Mesodermal cell (in vitro differentiated cells): ENCODE data around the gene PRPF19.
A peak's percentile ranks its signal among the peaks of the same experiment; 100 is the strongest.

Source experiments
- H3K27ac ChIP-seq: 2 replicates; pipeline ENCODE4 v1.7.0; 2013; ENCODE audit warnings: mild to moderate bottlenecking, low read depth, low read length, moderate library complexity; ENCODE audit not compliant: severe bottlenecking
- H3K36me3 ChIP-seq: 2 replicates; pipeline ENCODE4 v1.7.1; 2013; ENCODE audit warnings: mild to moderate bottlenecking, low read length, moderate library complexity; ENCODE audit not compliant: control insufficient read depth, insufficient read depth
- H3K4me1 ChIP-seq: one replicate; pipeline ENCODE4 v1.7.1; 2013; ENCODE audit warnings: mild to moderate bottlenecking, low read length; ENCODE audit not compliant: insufficient read depth, control insufficient read depth, poor library complexity, severe bottlenecking
- H3K4me3 ChIP-seq: 2 replicates; pipeline ENCODE4 v1.7.0; 2013; ENCODE audit warnings: low read length, control low read depth, mild to moderate bottlenecking; ENCODE audit not compliant: insufficient read depth, poor library complexity, severe bottlenecking; ENCODE audit errors: extremely low read depth
- H3K9me3 ChIP-seq: 2 replicates; pipeline ENCODE4 v1.7.1; 2013; ENCODE audit warnings: mild to moderate bottlenecking, low read length, moderate library complexity; ENCODE audit not compliant: control insufficient read depth
- WGBS, 2 experiments: methylation state at CpG; one replicate each; pipeline ENCODE4 v1.1.5; 2013; ENCODE audit warnings: missing lambda C conversion rate in 2 of 2; ENCODE audit not compliant: insufficient coverage in 2 of 2; 5-methylcytosine and 5-hydroxymethylcytosine counted together

PRPF19 gene

GRCh38 chr11:60866911-60867870 lies 39.2 kb downstream of the PRPF19 start, which contains the start of gene ZP1:
TSS of gene ZP1 (plus strand) at chr11:60867542. CDS start at chr11:60867562, 20 bp downstream.
- Histone ChIP-seq H3K9me3 (no peaks in the 10 kb centered on the region), H3K4me3 (no peak within 1 kb of the TSS), H3K27ac (no peak within 1 kb of the TSS), H3K4me1 (no peaks in the 10 kb centered on the region), H3K36me3 (no peaks in the 10 kb centered on the region)
- WGBS, 2 experiments = 81 to 95% methylated on average over 7 to 13 of the region's 13 CpGs

GRCh38 chr11:60864856-60865513 lies 41.4 kb downstream of the PRPF19 start:
- WGBS, 2 experiments = 90 to 93% methylated on average over 7 of the region's 7 CpGs
- H3K27ac ChIP-seq = no peak overlapping the region
- H3K4me3 ChIP-seq = no peak overlapping the region
- H3K36me3 ChIP-seq = no peaks in the 10 kb centered on the region
- H3K4me1 ChIP-seq = no peaks in the 10 kb centered on the region
- no peaks in the 10 kb centered on the region for H3K9me3 ChIP-seq

DNA sequence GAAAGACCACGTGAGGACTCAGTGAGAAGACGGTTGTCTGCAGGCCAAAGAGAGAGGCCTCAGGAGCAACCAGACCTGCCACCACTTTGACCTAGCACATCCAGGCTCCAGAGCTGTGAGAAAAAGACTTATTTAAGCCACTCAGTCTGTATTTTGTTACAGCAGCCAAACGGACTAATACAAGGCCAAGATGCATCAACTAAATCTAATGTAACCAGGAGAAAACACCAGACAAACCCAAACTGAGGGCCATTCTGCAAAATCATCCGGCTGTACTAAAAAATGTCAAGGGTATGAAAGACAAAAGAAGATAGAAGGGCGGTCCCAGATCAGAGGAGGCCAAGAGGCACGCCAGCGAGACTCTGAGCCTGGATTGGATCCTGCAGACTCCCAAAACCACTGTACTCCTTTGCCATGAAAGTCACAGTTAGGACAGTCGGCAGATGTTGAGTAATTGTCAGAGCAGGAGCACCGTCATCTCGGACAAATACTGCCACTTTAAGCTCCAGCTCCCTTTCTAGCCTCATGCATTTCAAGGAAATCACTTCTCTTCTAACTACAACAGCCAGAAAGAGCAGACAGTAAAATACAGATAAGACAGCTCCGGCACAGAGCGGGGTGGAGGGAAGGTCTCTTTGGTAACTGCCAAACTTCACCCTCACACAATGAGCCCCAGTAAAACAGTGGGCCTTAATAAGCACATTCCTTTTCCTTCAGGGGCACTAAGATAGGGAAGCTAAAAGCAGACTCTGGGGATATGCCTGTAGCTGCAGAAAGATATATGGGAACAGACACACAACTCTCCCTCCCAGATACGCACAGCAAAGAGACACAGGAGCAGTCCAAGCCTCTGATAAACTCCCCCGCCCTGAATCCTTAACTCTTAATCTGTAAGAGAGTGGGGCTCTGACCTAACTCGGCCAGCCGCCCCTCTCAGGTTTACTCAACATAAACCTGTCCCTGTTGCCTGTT lies 42.5 kb downstream of the PRPF19 start:
- no peak overlapping the region for H3K4me3 ChIP-seq
- peaks cover 1% of the 10 kb centered on the region for H3K4me1 ChIP-seq
- peak overlapping the region; percentile 41 for H3K27ac ChIP-seq
- no peaks in the 10 kb centered on the region for H3K36me3 ChIP-seq
- no peaks in the 10 kb centered on the region for H3K9me3 ChIP-seq
- 88 to 94% methylated on average over 13 to 14 of the region's 16 CpGs for WGBS, 2 experiments

DNA sequence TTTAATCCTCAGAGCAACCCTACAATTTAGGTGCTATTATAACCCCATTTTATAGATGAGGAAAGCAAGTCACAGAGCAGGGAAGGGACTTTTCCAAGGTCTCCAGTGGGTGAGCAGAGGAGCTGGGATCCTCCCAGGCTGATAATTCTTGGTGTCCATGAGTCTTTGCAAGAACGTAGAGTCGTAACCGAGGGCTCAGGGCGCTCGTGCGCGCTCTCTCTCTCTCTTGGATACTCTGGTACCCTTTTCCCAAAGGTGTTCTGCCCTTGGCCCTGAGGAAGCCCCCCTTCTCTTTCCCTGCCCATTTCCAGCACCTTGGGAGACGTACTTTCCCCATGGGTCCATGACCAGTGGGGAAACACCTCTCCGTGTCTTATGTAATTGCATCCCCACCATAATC lies 44.2 kb downstream of the PRPF19 start:
- 95 to 96% methylated on average over 7 to 9 of the region's 9 CpGs for WGBS, 2 experiments
- Histone ChIP-seq H3K4me3 (no peak overlapping the region), H3K27ac (no peak overlapping the region), H3K36me3 (no peaks in the 10 kb centered on the region), H3K9me3 (no peaks in the 10 kb centered on the region), H3K4me1 (peaks cover 5% of the 10 kb centered on the region)

DNA sequence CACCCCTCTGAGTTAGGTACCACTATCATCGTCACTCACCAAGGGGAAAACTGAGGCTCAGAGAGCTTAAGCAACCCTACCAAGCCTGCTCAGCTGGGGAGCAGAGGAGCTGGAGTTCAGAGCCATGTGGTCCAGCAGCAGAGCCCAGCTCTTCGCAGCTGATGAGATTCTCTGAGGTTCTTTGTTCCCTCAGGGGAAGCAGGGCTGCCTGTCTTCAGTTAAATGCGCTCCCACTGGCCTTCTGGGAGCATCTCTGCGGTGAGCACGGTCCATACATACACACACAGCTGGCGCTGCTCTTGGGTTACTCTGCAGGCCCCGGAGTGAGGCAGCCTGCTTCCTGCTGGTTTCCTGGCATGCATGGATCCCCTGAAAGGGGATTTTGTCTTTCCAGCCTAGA lies 45.4 kb downstream of the PRPF19 start:
- Histone ChIP-seq H3K27ac (no peak overlapping the region), H3K4me3 (no peak overlapping the region), H3K4me1 (peaks cover 5% of the 10 kb centered on the region), H3K9me3 (no peaks in the 10 kb centered on the region), H3K36me3 (no peaks in the 10 kb centered on the region)
- 82 to 87% methylated on average over 6 to 7 of the region's 7 CpGs for WGBS, 2 experiments

DNA sequence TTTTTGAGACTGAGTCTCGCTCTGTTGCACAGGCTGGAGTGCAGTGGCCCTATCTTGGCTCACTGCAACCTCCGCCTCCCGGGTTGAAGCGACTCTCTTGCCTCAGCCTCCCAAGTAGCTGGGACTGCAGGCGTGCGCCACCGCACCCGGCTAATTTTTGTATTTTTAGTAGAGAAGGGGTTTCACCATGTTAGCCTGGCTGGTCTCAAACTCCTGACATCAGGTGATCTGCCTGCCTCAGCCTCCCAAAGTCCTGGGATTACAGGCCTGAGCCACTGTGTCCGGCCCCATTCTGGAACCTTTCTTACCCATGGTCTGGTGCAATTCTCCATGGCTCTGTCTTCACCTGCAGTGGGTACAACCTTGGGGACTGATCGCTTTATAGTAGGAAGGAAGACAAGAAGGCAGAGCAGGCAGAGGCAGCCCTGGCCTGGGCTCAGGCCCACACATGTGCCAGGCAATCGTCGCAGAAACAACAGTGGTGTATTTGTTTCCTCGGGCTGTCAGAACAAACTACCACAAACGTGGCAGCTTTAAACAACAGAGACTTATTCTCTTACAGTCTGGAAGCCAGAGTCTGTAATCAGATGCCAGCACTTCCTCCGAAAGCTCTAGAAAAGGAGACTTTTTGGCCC lies 46.7 kb downstream of the PRPF19 start:
- Histone ChIP-seq H3K9me3 (no peaks in the 10 kb centered on the region), H3K27ac (no peak overlapping the region), H3K4me1 (peaks cover 10% of the 10 kb centered on the region), H3K36me3 (no peaks in the 10 kb centered on the region), H3K4me3 (no peak overlapping the region)
- WGBS, 2 experiments = 92 to 94% methylated on average over 14 of the region's 15 CpGs

GRCh38 chr11:60858731-60859464 lies 47.5 kb downstream of the PRPF19 start:
- Histone ChIP-seq H3K27ac (no peak overlapping the region), H3K36me3 (no peaks in the 10 kb centered on the region), H3K4me1 (peaks cover 10% of the 10 kb centered on the region), H3K4me3 (no peak overlapping the region), H3K9me3 (no peaks in the 10 kb centered on the region)
- WGBS, 2 experiments = 83 to 97% methylated on average over 2 to 4 of the region's 4 CpGs

- Histone ChIP-seq H3K4me3 (no peak overlapping the region), H3K36me3 (no peaks in the 10 kb centered on the region), H3K9me3 (no peaks in the 10 kb centered on the region), H3K4me1 (peaks cover 10% of the 10 kb centered on the region), H3K27ac (peak overlapping the region; percentile 49)
- 90 to 95% methylated on average over 6 to 8 of the region's 8 CpGs for WGBS, 2 experiments
These were observed 48.1 kb downstream of the PRPF19 start for GRCh38 chr11:60858236-60858635.

DNA sequence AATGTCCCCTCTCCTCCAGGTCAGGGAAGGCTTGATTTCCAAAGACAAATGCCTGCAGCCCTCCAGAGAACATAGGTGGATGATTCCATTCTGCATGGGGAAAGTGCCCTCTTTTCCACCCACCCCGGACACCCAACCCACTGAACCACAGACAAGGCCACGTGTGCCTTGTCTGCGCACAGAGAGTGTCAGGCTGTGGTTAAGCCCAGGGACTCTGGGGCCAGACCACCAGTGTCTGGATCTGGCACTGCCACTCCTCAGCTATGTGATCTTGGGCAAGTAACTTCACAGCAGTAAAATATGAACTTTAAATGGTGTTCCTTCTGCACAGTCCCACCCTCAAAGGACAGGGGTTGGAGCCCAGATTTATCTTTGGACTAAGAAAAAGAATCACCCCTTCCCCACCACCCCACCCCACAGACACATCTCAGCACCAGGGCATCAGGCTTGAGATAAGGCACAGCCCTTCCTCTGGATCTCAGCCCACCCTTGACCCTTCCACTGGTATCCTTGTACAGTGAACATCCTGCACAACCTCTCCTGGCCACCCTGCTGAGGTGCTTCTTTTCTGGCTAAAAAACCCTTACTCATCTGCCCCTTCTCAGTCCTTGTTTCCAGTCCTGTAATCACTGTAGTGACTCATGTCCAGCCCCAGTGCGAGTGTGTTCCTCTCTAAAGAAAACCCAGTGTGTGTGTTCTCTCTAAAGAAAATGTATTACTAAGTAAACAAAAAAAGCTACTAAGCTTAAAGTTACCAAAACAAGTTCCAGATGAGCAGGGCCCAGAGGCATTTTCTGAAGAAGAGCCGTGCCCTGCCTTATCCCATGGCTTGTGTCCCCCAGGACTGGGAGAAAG lies 48.8 kb downstream of the PRPF19 start:
- WGBS, 2 experiments = 96% methylated on average over 4 of the region's 5 CpGs
- H3K9me3 ChIP-seq = no peaks in the 10 kb centered on the region
- H3K4me1 ChIP-seq = peaks cover 10% of the 10 kb centered on the region
- no peaks in the 10 kb centered on the region for H3K36me3 ChIP-seq
- no peak overlapping the region for H3K4me3 ChIP-seq
- peak overlapping the region; percentile 49 for H3K27ac ChIP-seq
